ENCODE measurements around the gene GYPC.

- TF ChIP-seq POLR2A (IDR thresholded peaks at IDR 0.05) (no peak), CTCF (IDR thresholded peaks at IDR 0.05) (no peak), POLR2AphosphoS5 (IDR thresholded peaks at IDR 0.05) (no peak)
Measured at GRCh38 chr2:126658319-126658904, 2.5 kb downstream of the GYPC start.
